ENCODE results near the gene DFFA.

DNA sequence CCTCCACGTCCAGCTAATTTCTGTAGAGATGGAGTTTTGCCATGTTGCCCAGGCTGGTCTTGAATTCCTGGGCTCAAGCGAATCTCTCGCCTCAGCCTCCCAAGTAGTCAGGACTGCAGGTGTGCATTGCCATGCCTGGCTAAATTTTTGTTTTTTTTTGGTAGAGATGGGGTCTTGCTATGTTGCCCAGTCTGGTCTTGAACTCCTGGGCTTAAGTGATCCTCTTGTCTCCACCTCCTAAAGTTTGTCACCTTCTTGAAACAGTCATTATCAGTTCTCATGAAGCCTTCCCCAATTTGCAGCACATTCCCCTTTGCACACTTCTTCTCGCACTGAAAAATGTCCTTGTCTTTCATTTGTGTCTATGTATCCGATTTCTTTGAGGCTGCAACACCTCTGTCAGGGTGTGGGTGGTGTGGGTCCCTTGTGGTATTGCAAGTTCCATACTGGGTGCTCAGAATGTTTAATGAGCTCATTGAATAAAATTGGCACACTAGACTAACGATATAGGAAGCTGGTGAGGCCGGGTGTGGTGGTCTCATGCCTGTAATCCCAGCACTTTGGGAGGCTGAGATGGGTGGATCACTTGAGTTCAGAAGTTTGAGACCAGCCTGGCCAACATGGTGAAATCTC lies 25.4 kb downstream of the DFFA start:
- no peak for TF ChIP-seq POLR2AphosphoS5 (IDR thresholded peaks at IDR 0.05)
- TF ChIP-seq, protein P1, sequence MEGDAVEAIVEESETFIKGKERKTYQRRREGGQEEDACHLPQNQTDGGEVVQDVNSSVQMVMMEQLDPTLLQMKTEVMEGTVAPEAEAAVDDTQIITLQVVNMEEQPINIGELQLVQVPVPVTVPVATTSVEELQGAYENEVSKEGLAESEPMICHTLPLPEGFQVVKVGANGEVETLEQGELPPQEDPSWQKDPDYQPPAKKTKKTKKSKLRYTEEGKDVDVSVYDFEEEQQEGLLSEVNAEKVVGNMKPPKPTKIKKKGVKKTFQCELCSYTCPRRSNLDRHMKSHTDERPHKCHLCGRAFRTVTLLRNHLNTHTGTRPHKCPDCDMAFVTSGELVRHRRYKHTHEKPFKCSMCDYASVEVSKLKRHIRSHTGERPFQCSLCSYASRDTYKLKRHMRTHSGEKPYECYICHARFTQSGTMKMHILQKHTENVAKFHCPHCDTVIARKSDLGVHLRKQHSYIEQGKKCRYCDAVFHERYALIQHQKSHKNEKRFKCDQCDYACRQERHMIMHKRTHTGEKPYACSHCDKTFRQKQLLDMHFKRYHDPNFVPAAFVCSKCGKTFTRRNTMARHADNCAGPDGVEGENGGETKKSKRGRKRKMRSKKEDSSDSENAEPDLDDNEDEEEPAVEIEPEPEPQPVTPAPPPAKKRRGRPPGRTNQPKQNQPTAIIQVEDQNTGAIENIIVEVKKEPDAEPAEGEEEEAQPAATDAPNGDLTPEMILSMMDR (IDR thresholded peaks at IDR 0.05), result no peak
- TF ChIP-seq POLR2A (IDR thresholded peaks at IDR 0.05), result no peak

Measured in breast epithelium (tissue), 3 donors.